ENCODE measurements around the gene SETBP1. TPM values are rescaled to one million over a fixed set of nuclear protein-coding genes. Genes with fewer than 3 reads are reported as not detected.

The SETBP1 gene
- total RNA-seq, 1 experiment from 2014 or later, result 3.4 TPM

DNA sequence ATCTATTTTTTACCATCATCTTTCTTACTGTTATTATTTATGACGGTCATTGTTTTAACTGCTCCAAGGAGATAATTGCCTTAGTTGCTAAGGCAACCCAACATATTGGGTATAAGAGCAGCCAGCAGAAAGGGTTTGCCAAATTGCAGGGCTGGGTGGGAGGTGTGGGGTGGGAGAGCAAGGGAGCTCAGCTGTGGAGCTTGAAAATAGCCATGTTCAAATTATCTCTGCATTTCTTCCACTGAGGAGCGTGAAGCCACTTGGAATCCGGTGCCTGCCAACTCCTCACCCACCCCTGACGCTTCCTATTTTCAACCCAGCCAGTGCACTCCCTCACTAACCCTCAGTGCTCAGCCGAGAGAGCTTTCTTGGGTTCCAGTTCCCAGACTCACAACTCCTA is 60.8 kb downstream of the SETBP1 start:
- Histone ChIP-seq H3K27ac (ENCODE audit: low read length) (no peak overlapping the region), H3K9me3 (ENCODE audit: low read length) (no peaks in the 10 kb centered on the region), H3K36me3 (ENCODE audit: insufficient read depth, low read length) (no peaks in the 10 kb centered on the region), H3K27me3 (ENCODE audit: low read length) (no peaks in the 10 kb centered on the region), H4K20me1 (ENCODE audit: insufficient read depth, low read depth, low read length) (no peaks in the 10 kb centered on the region), H3K9me2 (replicated peaks; ENCODE audit: insufficient read depth, low read length) (no peaks in the 10 kb centered on the region), H2AFZ (ENCODE audit: low read length) (no peak overlapping the region), H3K4me1 (ENCODE audit: low read length) (peaks cover 4% of the 10 kb centered on the region; the same call in 1 of the 2 replicates), H3K4me3 (ENCODE audit: low read length) (no peak overlapping the region), H3K79me2 (ENCODE audit: low read length) (no peaks in the 10 kb centered on the region), H3K4me2 (ENCODE audit: low read depth, low read length, poor library complexity, severe bottlenecking) (no peak overlapping the region), H3K9ac (ENCODE audit: low read length) (no peak overlapping the region)
- no peak for DNase-seq

DNA sequence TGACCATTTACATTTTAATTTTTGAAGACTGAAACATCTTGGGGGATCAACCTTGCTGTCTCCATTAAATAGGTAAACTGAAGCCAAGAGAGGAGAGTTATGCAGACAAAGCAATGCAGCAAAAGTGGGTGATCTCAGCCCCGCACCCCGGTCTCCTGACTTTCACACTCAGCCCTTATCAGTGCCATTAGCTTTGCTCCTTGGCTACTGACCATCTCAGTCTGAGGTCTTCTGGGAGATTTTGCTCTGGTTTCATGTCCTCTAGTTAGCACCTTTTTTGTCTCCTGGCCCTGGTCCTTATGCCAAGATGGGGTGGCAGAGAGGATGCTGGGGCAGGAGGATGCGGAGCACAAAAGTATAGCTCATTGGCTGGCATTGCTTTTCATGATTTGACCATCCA is 61.4 kb downstream of the SETBP1 start:
- Histone ChIP-seq H3K79me2 (ENCODE audit: low read length) (no peaks in the 10 kb centered on the region), H3K27ac (ENCODE audit: low read length) (no peak overlapping the region), H4K20me1 (ENCODE audit: insufficient read depth, low read depth, low read length) (no peaks in the 10 kb centered on the region), H3K9ac (ENCODE audit: low read length) (no peak overlapping the region), H3K4me3 (ENCODE audit: low read length) (no peak overlapping the region), H3K36me3 (ENCODE audit: insufficient read depth, low read length) (no peaks in the 10 kb centered on the region), H3K4me2 (ENCODE audit: low read depth, low read length, poor library complexity, severe bottlenecking) (no peak overlapping the region), H2AFZ (ENCODE audit: low read length) (no peak overlapping the region), H3K4me1 (ENCODE audit: low read length) (peaks cover 3% of the 10 kb centered on the region; the same call in 1 of the 2 replicates), H3K27me3 (ENCODE audit: low read length) (no peaks in the 10 kb centered on the region), H3K9me2 (replicated peaks; ENCODE audit: insufficient read depth, low read length) (no peaks in the 10 kb centered on the region), H3K9me3 (ENCODE audit: low read length) (no peaks in the 10 kb centered on the region)
- no peak for DNase-seq

DNA sequence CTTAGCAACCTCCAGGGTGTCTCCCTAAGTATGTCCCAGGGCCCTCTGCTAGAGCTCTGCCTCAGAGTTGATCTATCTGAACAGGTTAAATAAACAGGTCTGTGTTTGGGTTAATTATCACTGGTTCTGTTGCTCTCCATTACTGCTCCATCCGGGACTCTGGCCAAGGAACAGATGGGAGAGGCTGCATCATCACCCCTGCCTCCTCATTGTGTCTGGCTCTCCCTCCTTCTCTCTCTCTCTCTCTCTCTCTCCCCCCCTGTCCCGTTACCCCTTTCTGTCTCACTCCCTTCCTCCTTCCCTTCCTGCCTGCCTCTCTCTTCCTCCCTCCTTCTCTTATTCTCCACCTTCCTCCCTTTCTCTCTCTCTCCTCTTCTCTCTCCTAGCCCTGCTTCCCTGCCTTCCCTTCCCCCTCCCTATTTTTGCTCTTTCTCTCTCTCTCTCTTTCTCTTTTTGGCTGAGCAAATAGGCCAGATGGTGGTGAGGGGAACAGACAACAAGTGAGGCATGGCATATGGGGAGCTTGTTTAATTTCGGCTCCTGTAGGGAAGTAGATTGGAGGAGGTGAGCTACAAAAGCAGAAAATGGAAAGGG is 62.1 kb downstream of the SETBP1 start:
- no peaks in the 10 kb centered on the region for H3K79me2 ChIP-seq (ENCODE audit: low read length)
- no peaks in the 10 kb centered on the region for H3K9me2 ChIP-seq (replicated peaks; ENCODE audit: insufficient read depth, low read length)
- no peak overlapping the region for H3K27ac ChIP-seq (ENCODE audit: low read length)
- no peaks in the 10 kb centered on the region for H3K36me3 ChIP-seq (ENCODE audit: insufficient read depth, low read length)
- H3K4me1 ChIP-seq (ENCODE audit: low read length), result no peaks in the 10 kb centered on the region
- no peaks in the 10 kb centered on the region for H3K27me3 ChIP-seq (ENCODE audit: low read length)
- H3K4me3 ChIP-seq (ENCODE audit: low read length), result no peak overlapping the region
- no peak overlapping the region for H3K9ac ChIP-seq (ENCODE audit: low read length)
- H3K4me2 ChIP-seq (ENCODE audit: low read depth, low read length, poor library complexity, severe bottlenecking), result no peak overlapping the region
- H2AFZ ChIP-seq (ENCODE audit: low read length), result no peak overlapping the region
- no peak for DNase-seq
- H3K9me3 ChIP-seq (ENCODE audit: low read length), result no peaks in the 10 kb centered on the region
- H4K20me1 ChIP-seq (ENCODE audit: insufficient read depth, low read depth, low read length), result no peaks in the 10 kb centered on the region

GRCh38 chr18:44743631-44744030 is 62.9 kb downstream of the SETBP1 start:
- Histone ChIP-seq H4K20me1 (ENCODE audit: insufficient read depth, low read depth, low read length) (no peaks in the 10 kb centered on the region), H3K4me3 (ENCODE audit: low read length) (no peak overlapping the region), H3K27ac (ENCODE audit: low read length) (no peak overlapping the region), H3K9me3 (ENCODE audit: low read length) (no peaks in the 10 kb centered on the region), H3K9me2 (replicated peaks; ENCODE audit: insufficient read depth, low read length) (no peaks in the 10 kb centered on the region), H3K36me3 (ENCODE audit: insufficient read depth, low read length) (no peaks in the 10 kb centered on the region), H2AFZ (ENCODE audit: low read length) (no peak overlapping the region), H3K4me1 (ENCODE audit: low read length) (no peaks in the 10 kb centered on the region), H3K27me3 (ENCODE audit: low read length) (no peaks in the 10 kb centered on the region), H3K79me2 (ENCODE audit: low read length) (no peaks in the 10 kb centered on the region), H3K4me2 (ENCODE audit: low read depth, low read length, poor library complexity, severe bottlenecking) (no peak overlapping the region), H3K9ac (ENCODE audit: low read length) (no peak overlapping the region)
- no peak for DNase-seq

DNA sequence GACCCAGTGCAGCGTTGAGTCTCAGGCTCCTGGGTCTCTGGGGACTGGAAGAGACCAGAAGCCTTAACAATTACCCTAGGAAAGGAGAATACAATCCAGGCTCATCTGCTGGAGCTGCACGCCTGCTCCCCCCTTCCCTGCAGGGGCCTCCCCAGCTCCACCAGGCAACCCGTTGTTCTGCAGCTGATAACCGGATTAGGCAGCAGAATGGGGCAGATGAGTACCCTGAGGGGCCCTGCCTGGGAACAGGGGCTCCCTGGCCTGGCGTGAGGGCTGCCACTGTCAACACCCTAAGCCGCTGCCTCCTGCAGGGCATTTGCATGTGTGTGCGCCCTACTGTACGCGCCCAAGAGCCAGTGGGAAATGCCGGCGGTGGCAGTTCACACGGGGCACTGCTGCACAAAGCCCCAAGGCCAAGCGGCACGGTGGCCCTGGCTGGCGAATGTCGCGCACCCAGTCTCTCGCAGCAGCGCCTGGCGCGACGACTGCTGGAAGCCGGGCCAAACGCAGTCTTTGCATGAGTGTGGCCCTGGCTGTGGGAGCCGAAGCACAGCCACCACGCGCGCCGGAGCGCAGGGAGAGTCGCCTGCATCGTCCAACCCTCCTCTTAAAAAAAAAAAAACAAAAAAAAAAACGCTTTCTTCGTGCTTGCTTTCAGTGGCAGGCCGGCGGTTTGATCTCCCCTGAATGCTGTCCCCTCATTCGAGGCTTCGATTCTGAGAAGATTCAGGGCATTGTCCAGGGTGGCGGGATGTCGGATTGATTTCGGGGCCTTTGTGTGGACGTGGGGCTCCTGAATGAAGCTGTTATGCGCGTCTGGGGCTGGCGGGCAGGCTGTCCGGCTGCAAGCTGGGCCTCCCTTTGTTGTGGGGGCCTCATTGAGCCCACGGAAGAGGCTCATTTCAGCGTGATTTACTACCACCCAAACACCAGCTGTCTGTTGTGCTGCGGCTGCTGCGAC is 63.8 kb downstream of the SETBP1 start:
- no peak overlapping the region for H3K9ac ChIP-seq (ENCODE audit: low read length)
- no peak overlapping the region for H2AFZ ChIP-seq (ENCODE audit: low read length)
- no peaks in the 10 kb centered on the region for H3K4me1 ChIP-seq (ENCODE audit: low read length)
- no peaks in the 10 kb centered on the region for H4K20me1 ChIP-seq (ENCODE audit: insufficient read depth, low read depth, low read length)
- no peak for DNase-seq
- no peaks in the 10 kb centered on the region for H3K27me3 ChIP-seq (ENCODE audit: low read length)
- H3K9me2 ChIP-seq (replicated peaks; ENCODE audit: insufficient read depth, low read length), result no peaks in the 10 kb centered on the region
- no peaks in the 10 kb centered on the region for H3K36me3 ChIP-seq (ENCODE audit: insufficient read depth, low read length)
- no peaks in the 10 kb centered on the region for H3K79me2 ChIP-seq (ENCODE audit: low read length)
- no peaks in the 10 kb centered on the region for H3K9me3 ChIP-seq (ENCODE audit: low read length)
- H3K4me2 ChIP-seq (ENCODE audit: low read depth, low read length, poor library complexity, severe bottlenecking), result no peak overlapping the region
- H3K4me3 ChIP-seq (ENCODE audit: low read length), result no peak overlapping the region
- H3K27ac ChIP-seq (ENCODE audit: low read length), result no peak overlapping the region

DNA sequence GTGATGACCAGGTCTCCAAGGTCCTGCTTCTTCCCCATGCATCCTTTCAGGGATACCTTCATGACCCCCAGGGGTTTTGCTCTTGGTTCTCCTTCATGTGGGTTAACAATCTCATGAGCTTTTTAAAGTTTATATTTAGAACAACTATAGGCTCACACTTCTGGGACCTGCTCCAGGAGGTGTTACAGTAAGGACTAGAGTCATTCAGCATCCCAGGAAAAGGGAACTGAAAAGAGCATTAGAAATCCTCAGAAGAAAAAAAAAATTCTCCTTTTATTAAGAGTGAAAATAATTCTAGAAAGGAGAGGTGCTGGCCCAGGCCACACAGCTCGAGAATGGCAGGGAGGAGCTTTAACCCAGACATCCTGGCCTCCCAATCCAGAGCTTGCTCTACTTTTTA is 66.5 kb downstream of the SETBP1 start:
- Histone ChIP-seq H3K27ac (ENCODE audit: low read length) (no peak overlapping the region), H4K20me1 (ENCODE audit: insufficient read depth, low read depth, low read length) (no peaks in the 10 kb centered on the region), H3K36me3 (ENCODE audit: insufficient read depth, low read length) (no peaks in the 10 kb centered on the region), H3K4me3 (ENCODE audit: low read length) (no peak overlapping the region), H3K4me2 (ENCODE audit: low read depth, low read length, poor library complexity, severe bottlenecking) (no peak overlapping the region), H3K4me1 (ENCODE audit: low read length) (no peaks in the 10 kb centered on the region), H3K27me3 (ENCODE audit: low read length) (no peaks in the 10 kb centered on the region), H3K79me2 (ENCODE audit: low read length) (no peaks in the 10 kb centered on the region), H3K9ac (ENCODE audit: low read length) (no peak overlapping the region), H2AFZ (ENCODE audit: low read length) (no peak overlapping the region), H3K9me3 (ENCODE audit: low read length) (no peaks in the 10 kb centered on the region), H3K9me2 (replicated peaks; ENCODE audit: insufficient read depth, low read length) (no peaks in the 10 kb centered on the region)
- DNase-seq, result no peak

GRCh38 chr18:44748582-44748981 is 67.9 kb downstream of the SETBP1 start:
- H2AFZ ChIP-seq (ENCODE audit: low read length), result no peak overlapping the region
- H3K4me3 ChIP-seq (ENCODE audit: low read length), result no peak overlapping the region
- H3K79me2 ChIP-seq (ENCODE audit: low read length), result no peaks in the 10 kb centered on the region
- H3K27me3 ChIP-seq (ENCODE audit: low read length), result no peaks in the 10 kb centered on the region; the same call in 1 of the 2 replicates
- no peaks in the 10 kb centered on the region for H4K20me1 ChIP-seq (ENCODE audit: insufficient read depth, low read depth, low read length)
- H3K9me2 ChIP-seq (replicated peaks; ENCODE audit: insufficient read depth, low read length), result no peaks in the 10 kb centered on the region
- no peaks in the 10 kb centered on the region for H3K4me1 ChIP-seq (ENCODE audit: low read length)
- no peak overlapping the region for H3K9ac ChIP-seq (ENCODE audit: low read length)
- DNase-seq, result no peak
- no peak overlapping the region for H3K4me2 ChIP-seq (ENCODE audit: low read depth, low read length, poor library complexity, severe bottlenecking)
- no peak overlapping the region for H3K27ac ChIP-seq (ENCODE audit: low read length)
- no peaks in the 10 kb centered on the region for H3K9me3 ChIP-seq (ENCODE audit: low read length)
- no peaks in the 10 kb centered on the region for H3K36me3 ChIP-seq (ENCODE audit: insufficient read depth, low read length)

DNA sequence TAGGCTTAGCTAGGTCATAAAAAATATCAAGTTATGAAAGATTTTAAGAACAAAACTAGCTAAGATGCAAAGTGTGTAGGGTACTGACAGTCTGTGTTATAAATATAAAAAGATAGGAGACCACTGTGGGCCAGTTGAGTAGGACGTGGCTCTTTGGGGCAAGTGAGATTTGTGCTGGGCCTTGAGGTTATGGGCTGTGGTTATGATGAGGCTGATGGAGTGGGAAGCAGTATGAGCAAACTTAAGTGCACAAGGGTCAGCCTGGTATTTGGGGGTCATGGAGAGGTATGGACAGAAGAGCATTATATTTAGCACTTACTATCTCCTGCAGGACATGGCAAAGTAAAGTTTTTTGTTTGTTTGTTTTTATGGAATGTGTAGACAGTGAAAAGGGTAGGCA is 70.1 kb downstream of the SETBP1 start:
- no peak overlapping the region for H3K4me3 ChIP-seq (ENCODE audit: low read length)
- H3K4me2 ChIP-seq (ENCODE audit: low read depth, low read length, poor library complexity, severe bottlenecking), result no peak overlapping the region
- no peak overlapping the region for H3K9ac ChIP-seq (ENCODE audit: low read length)
- H4K20me1 ChIP-seq (ENCODE audit: insufficient read depth, low read depth, low read length), result no peaks in the 10 kb centered on the region
- no peaks in the 10 kb centered on the region for H3K4me1 ChIP-seq (ENCODE audit: low read length)
- no peaks in the 10 kb centered on the region for H3K36me3 ChIP-seq (ENCODE audit: insufficient read depth, low read length)
- no peaks in the 10 kb centered on the region for H3K9me3 ChIP-seq (ENCODE audit: low read length)
- DNase-seq, result no peak
- H3K79me2 ChIP-seq (ENCODE audit: low read length), result no peaks in the 10 kb centered on the region
- H3K9me2 ChIP-seq (replicated peaks; ENCODE audit: insufficient read depth, low read length), result no peaks in the 10 kb centered on the region
- H3K27me3 ChIP-seq (ENCODE audit: low read length), result no peaks in the 10 kb centered on the region; the same call in 1 of the 2 replicates
- no peak overlapping the region for H3K27ac ChIP-seq (ENCODE audit: low read length)
- H2AFZ ChIP-seq (ENCODE audit: low read length), result no peak overlapping the region
